ENCODE results near the gene KCND3.

The KCND3 gene

GRCh38 chr1:111836111-111836510 is 153.4 kb downstream of the KCND3 start:
- no peak for DNase-seq

GRCh38 chr1:111835514-111835913 is 154.0 kb downstream of the KCND3 start:
- DNase-seq, result no peak

- DNase-seq, result no peak
Observed at GRCh38 chr1:111834956-111835355, 154.5 kb downstream of the KCND3 start.

- no peak for DNase-seq
Observed at GRCh38 chr1:111833334-111833733, 156.1 kb downstream of the KCND3 start.

- DNase-seq, result no peak
Observed at GRCh38 chr1:111832521-111833155, 156.8 kb downstream of the KCND3 start.

- no peak for DNase-seq
Observed at GRCh38 chr1:111831153-111831552, 158.3 kb downstream of the KCND3 start.

GRCh38 chr1:111827946-111828345 is 161.5 kb downstream of the KCND3 start:
- DNase-seq, result no peak

GRCh38 chr1:111826278-111826677 is 163.2 kb downstream of the KCND3 start:
- no peak for DNase-seq

GRCh38 chr1:111825217-111825616 is 164.3 kb downstream of the KCND3 start:
- no peak for DNase-seq

- DNase-seq, result no peak
Observed at GRCh38 chr1:111822138-111822537, 167.3 kb downstream of the KCND3 start.

- DNase-seq, result no peak
Observed at GRCh38 chr1:111821121-111821745, 168.2 kb downstream of the KCND3 start.

GRCh38 chr1:111819566-111820263 is 169.8 kb downstream of the KCND3 start:
- DNase-seq, result no peak

GRCh38 chr1:111818546-111818945 is 170.9 kb downstream of the KCND3 start:
- DNase-seq, result no peak

- no peak for DNase-seq
Observed at GRCh38 chr1:111818081-111818480, 171.4 kb downstream of the KCND3 start.

GRCh38 chr1:111814642-111815041 is 174.8 kb downstream of the KCND3 start:
- DNase-seq, result no peak

- DNase-seq, result no peak
Observed at GRCh38 chr1:111814305-111814628, 175.2 kb downstream of the KCND3 start.

- DNase-seq, result no peak
Observed at GRCh38 chr1:111813440-111814304, 175.8 kb downstream of the KCND3 start.

GRCh38 chr1:111812306-111812705 is 177.2 kb downstream of the KCND3 start:
- no peak for DNase-seq

GRCh38 chr1:111811891-111812290 is 177.6 kb downstream of the KCND3 start:
- no peak for DNase-seq

GRCh38 chr1:111805251-111805650 is 184.2 kb downstream of the KCND3 start:
- DNase-seq, result no peak

- DNase-seq, result no peak
Observed at GRCh38 chr1:111804776-111805175, 184.7 kb downstream of the KCND3 start.

GRCh38 chr1:111803951-111804350 is 185.5 kb downstream of the KCND3 start:
- DNase-seq, result no peak

- DNase-seq, result no peak
Observed at GRCh38 chr1:111802984-111803383, 186.5 kb downstream of the KCND3 start.

All from inflammatory macrophage treated with lipopolysaccharide for 1 hour (primary cell).